ENCODE measurements around the gene OR4C5.
"Not testable (repeated sequence)": the region's sequence is repeated elsewhere in the genome, so short reads cannot be mapped to it uniquely, and the experiment has no call there.

Gene OR4C5

DNA sequence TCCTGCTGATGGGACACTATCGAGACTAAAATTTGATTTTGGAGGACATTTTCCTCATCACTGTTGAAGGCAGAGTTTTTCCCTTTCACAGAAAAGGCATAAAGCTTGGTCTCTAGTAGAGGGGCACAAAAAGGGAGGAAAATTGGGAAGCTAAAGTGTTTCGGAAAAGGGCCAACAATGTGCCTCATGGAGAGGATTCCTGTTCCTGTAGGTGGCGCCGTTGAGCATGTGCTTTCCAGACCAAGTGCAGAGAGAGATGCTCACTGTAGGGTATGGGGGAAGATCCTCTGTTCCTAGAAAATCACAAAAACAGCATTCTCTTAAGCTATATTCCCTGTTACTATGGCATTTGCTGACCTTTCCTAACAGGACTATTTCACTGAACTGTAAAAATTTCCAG, 18.4 kb upstream of the OR4C5 start (continued):
- TF ChIP-seq MZF1 (tag by site-specific recombination; IDR thresholded peaks at IDR 0.05; ENCODE audit: borderline replicate concordance) = no peak
- TF ChIP-seq, protein P1, sequence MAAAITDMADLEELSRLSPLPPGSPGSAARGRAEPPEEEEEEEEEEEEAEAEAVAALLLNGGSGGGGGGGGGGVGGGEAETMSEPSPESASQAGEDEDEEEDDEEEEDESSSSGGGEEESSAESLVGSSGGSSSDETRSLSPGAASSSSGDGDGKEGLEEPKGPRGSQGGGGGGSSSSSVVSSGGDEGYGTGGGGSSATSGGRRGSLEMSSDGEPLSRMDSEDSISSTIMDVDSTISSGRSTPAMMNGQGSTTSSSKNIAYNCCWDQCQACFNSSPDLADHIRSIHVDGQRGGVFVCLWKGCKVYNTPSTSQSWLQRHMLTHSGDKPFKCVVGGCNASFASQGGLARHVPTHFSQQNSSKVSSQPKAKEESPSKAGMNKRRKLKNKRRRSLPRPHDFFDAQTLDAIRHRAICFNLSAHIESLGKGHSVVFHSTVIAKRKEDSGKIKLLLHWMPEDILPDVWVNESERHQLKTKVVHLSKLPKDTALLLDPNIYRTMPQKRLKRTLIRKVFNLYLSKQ (tag by site-specific recombination; IDR thresholded peaks at IDR 0.05; ENCODE audit: borderline replicate concordance) = no peak
- no peak for TF ChIP-seq ZNF416 (tag by site-specific recombination; IDR thresholded peaks at IDR 0.05)
- TF ChIP-seq PRDM1 (tag by site-specific recombination; IDR thresholded peaks at IDR 0.05) = no peak

DNA sequence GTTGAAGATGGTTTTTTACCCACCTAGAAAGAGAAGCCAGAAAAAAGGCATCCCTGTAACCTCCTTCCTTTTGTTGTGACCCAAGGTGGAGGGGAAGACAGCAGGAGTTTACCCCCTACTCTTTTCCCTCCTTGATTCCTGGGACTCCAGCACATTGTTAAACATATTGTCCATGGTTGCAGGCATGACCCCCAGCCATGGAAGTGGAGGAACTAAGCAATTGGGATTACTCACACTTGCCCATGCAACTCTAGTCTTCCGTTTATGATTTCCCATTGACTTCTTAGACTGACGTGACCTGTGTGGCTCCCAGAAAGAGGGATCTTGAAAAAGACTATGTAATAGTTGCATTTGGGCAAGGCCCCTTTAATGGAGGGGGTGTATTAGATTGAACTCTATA, 17.9 kb upstream of the OR4C5 start:
- H3K9me3 ChIP-seq (ENCODE audit: control insufficient read depth, insufficient read depth, low read depth, low read length); H3K27ac ChIP-seq (ENCODE audit: extremely low read depth, low read depth, low read length); H3K36me3 ChIP-seq (ENCODE audit: control insufficient read depth in 2 of 2, insufficient read depth in 1 of 2, low read length in 2 of 2); H3K4me1 ChIP-seq (ENCODE audit: control insufficient read depth, insufficient read depth, low read length); H3K4me3 ChIP-seq (ENCODE audit: low read depth, low read length); POLR2A ChIA-PET: not testable (repeated sequence)
- CTCF ChIA-PET = interaction anchor here (0.6 to 1.2 kb wide), 4 partner anchors 11 to 316 kb away, joined by 3 to 4 read pairs (median 3); no protein-coding TSS in a partner anchor

DNA sequence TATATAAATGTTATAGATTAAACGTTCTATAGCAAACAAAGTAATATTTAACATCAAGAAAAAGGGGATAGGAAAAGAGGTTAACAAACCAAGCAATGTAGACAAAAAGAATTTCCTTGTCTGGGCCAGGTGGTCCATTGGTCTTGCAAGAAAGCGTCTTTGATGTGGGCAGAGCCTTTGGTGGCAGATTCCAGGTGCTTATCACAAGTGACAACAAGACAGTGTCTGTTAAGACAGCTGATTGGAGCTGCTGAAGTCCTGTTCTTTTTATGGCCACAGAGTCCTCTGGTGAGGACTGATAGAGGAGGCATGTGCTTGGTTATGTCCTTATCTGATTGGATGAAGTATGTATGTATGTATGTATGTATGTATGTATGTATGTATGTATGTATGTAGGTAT, 5.0 kb downstream of the OR4C5 start:
- H3K4me3 ChIP-seq (ENCODE audit: low read depth, low read length); H3K9me3 ChIP-seq (ENCODE audit: control insufficient read depth, insufficient read depth, low read depth, low read length); H3K36me3 ChIP-seq (ENCODE audit: control insufficient read depth in 2 of 2, insufficient read depth in 1 of 2, low read length in 2 of 2); H3K4me1 ChIP-seq (ENCODE audit: control insufficient read depth, insufficient read depth, low read length); POLR2A ChIA-PET; CTCF ChIA-PET; H3K27ac ChIP-seq (ENCODE audit: extremely low read depth, low read depth, low read length): not testable (repeated sequence)

DNA sequence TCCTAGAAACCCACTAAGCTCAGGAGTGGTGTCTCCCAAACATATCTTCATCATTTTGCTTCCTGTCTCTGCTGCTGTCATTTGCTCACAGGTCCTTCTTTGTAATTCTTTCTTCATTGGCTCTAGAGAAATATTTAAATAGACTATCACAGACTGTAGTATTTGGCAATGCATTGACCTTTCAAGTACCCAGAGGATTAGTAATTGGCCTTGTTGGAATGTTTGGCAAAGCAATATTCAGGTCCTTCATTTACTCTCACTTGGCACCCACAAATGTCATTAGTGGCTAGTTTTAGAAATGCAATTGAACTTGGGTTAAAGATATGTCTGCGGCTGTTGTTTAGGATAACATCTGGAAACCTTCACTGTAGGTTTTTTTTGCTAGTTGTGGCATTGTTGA, 11.6 kb downstream of the OR4C5 start:
- POLR2A ChIA-PET = no interaction called here
- H3K9me3 ChIP-seq (ENCODE audit: control insufficient read depth, insufficient read depth, low read depth, low read length) = no peaks in the 10 kb centered on the region
- no peak overlapping the region for H3K4me3 ChIP-seq (ENCODE audit: low read depth, low read length)
- H3K4me1 ChIP-seq (ENCODE audit: control insufficient read depth, insufficient read depth, low read length) = no peaks in the 10 kb centered on the region
- no peak overlapping the region for H3K27ac ChIP-seq (ENCODE audit: extremely low read depth, low read depth, low read length)
- H3K36me3 ChIP-seq (ENCODE audit: control insufficient read depth in 2 of 2, insufficient read depth in 1 of 2, low read length in 2 of 2) = no peaks in the 10 kb centered on the region
- CTCF ChIA-PET = no interaction called here
- TF ChIP-seq ZNF629 (tag by site-specific recombination; IDR thresholded peaks at IDR 0.05) = no peak
- TF ChIP-seq, protein P2, sequence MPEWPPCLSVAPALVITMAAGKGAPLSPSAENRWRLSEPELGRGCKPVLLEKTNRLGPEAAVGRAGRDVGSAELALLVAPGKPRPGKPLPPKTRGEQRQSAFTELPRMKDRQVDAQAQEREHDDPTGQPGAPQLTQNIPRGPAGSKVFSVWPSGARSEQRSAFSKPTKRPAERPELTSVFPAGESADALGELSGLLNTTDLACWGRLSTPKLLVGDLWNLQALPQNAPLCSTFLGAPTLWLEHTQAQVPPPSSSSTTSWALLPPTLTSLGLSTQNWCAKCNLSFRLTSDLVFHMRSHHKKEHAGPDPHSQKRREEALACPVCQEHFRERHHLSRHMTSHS (tag by site-specific recombination; IDR thresholded peaks at IDR 0.05) = no peak
- TF ChIP-seq ZNF626 (tag by site-specific recombination; IDR thresholded peaks at IDR 0.05) = no peak
- no peak for TF ChIP-seq ZEB2 (tag by site-specific recombination; IDR thresholded peaks at IDR 0.05)
- TF ChIP-seq FEZF1 (tag by site-specific recombination; IDR thresholded peaks at IDR 0.05) = no peak
- TF ChIP-seq, protein P3, sequence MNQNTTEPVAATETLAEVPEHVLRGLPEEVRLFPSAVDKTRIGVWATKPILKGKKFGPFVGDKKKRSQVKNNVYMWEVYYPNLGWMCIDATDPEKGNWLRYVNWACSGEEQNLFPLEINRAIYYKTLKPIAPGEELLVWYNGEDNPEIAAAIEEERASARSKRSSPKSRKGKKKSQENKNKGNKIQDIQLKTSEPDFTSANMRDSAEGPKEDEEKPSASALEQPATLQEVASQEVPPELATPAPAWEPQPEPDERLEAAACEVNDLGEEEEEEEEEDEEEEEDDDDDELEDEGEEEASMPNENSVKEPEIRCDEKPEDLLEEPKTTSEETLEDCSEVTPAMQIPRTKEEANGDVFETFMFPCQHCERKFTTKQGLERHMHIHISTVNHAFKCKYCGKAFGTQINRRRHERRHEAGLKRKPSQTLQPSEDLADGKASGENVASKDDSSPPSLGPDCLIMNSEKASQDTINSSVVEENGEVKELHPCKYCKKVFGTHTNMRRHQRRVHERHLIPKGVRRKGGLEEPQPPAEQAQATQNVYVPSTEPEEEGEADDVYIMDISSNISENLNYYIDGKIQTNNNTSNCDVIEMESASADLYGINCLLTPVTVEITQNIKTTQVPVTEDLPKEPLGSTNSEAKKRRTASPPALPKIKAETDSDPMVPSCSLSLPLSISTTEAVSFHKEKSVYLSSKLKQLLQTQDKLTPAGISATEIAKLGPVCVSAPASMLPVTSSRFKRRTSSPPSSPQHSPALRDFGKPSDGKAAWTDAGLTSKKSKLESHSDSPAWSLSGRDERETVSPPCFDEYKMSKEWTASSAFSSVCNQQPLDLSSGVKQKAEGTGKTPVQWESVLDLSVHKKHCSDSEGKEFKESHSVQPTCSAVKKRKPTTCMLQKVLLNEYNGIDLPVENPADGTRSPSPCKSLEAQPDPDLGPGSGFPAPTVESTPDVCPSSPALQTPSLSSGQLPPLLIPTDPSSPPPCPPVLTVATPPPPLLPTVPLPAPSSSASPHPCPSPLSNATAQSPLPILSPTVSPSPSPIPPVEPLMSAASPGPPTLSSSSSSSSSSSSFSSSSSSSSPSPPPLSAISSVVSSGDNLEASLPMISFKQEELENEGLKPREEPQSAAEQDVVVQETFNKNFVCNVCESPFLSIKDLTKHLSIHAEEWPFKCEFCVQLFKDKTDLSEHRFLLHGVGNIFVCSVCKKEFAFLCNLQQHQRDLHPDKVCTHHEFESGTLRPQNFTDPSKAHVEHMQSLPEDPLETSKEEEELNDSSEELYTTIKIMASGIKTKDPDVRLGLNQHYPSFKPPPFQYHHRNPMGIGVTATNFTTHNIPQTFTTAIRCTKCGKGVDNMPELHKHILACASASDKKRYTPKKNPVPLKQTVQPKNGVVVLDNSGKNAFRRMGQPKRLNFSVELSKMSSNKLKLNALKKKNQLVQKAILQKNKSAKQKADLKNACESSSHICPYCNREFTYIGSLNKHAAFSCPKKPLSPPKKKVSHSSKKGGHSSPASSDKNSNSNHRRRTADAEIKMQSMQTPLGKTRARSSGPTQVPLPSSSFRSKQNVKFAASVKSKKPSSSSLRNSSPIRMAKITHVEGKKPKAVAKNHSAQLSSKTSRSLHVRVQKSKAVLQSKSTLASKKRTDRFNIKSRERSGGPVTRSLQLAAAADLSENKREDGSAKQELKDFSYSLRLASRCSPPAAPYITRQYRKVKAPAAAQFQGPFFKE (tag by site-specific recombination; IDR thresholded peaks at IDR 0.05; ENCODE audit: borderline replicate concordance) = no peak
- TF ChIP-seq ZNF274 (IDR thresholded peaks at IDR 0.05; ENCODE audit: low read length) = no peak
- TF ChIP-seq ZNF274 (tag by site-specific recombination; IDR thresholded peaks at IDR 0.05; ENCODE audit: borderline replicate concordance) = no peak
- no peak for TF ChIP-seq ZSCAN16 (tag by site-specific recombination; IDR thresholded peaks at IDR 0.05)
- TF ChIP-seq, protein P4, sequence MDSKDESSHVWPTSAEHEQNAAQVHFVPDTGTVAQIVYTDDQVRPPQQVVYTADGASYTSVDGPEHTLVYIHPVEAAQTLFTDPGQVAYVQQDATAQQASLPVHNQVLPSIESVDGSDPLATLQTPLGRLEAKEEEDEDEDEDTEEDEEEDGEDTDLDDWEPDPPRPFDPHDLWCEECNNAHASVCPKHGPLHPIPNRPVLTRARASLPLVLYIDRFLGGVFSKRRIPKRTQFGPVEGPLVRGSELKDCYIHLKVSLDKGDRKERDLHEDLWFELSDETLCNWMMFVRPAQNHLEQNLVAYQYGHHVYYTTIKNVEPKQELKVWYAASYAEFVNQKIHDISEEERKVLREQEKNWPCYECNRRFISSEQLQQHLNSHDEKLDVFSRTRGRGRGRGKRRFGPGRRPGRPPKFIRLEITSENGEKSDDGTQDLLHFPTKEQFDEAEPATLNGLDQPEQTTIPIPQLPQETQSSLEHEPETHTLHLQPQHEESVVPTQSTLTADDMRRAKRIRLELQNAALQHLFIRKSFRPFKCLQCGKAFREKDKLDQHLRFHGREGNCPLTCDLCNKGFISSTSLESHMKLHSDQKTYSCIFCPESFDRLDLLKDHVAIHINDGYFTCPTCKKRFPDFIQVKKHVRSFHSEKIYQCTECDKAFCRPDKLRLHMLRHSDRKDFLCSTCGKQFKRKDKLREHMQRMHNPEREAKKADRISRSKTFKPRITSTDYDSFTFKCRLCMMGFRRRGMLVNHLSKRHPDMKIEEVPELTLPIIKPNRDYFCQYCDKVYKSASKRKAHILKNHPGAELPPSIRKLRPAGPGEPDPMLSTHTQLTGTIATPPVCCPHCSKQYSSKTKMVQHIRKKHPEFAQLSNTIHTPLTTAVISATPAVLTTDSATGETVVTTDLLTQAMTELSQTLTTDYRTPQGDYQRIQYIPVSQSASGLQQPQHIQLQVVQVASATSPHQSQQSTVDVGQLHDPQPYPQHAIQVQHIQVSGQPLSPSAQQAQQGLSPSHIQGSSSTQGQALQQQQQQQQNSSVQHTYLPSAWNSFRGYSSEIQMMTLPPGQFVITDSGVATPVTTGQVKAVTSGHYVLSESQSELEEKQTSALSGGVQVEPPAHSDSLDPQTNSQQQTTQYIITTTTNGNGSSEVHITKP (tag by site-specific recombination; IDR thresholded peaks at IDR 0.05) = no peak
- no peak for TF ChIP-seq ZNF366 (tag by site-specific recombination; conservative IDR thresholded peaks at IDR 0.05)
- TF ChIP-seq, protein P5, sequence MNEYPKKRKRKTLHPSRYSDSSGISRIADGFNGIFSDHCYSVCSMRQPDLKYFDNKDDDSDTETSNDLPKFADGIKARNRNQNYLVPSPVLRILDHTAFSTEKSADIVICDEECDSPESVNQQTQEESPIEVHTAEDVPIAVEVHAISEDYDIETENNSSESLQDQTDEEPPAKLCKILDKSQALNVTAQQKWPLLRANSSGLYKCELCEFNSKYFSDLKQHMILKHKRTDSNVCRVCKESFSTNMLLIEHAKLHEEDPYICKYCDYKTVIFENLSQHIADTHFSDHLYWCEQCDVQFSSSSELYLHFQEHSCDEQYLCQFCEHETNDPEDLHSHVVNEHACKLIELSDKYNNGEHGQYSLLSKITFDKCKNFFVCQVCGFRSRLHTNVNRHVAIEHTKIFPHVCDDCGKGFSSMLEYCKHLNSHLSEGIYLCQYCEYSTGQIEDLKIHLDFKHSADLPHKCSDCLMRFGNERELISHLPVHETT (tag by site-specific recombination; IDR thresholded peaks at IDR 0.05) = no peak
- no peak for TF ChIP-seq ZNF248 (tag by site-specific recombination; IDR thresholded peaks at IDR 0.05)
